Trophoblast cell (in vitro differentiated cells and primary cell): ENCODE results near the gene NWD2.

Experiments
- DNase-seq, 2 donors: peaks; one replicate each; pipeline ENCODE4 v3.0.0-alpha.2; 2016
- H2AFZ ChIP-seq: 2 replicates; pipeline ENCODE4 v1.6.1; 2013; ENCODE audit warnings: low read length, moderate library complexity, mild to moderate bottlenecking; ENCODE audit not compliant: insufficient read depth, poor library complexity
- H2AK5ac ChIP-seq: 2 replicates; pipeline ENCODE4 v1.6.1; 2013; ENCODE audit warnings: mild to moderate bottlenecking, low read length
- H2BK120ac ChIP-seq: 2 replicates; pipeline ENCODE4 v1.6.1; 2013; ENCODE audit warnings: low read length, mild to moderate bottlenecking, moderate library complexity; ENCODE audit not compliant: insufficient read depth, poor library complexity
- H2BK12ac ChIP-seq: 2 replicates; pipeline ENCODE4 v1.6.1; 2013; ENCODE audit warnings: mild to moderate bottlenecking, low read length, moderate library complexity
- H2BK5ac ChIP-seq: 2 replicates; pipeline ENCODE4 v1.6.1; 2013; ENCODE audit warnings: low read length, low read depth, moderate library complexity, mild to moderate bottlenecking; ENCODE audit not compliant: poor library complexity
- H3K14ac ChIP-seq: 2 replicates; pipeline ENCODE4 v1.6.1; 2013; ENCODE audit warnings: mild to moderate bottlenecking, low read length
- H3K18ac ChIP-seq: 2 replicates; pipeline ENCODE4 v1.6.1; 2013; ENCODE audit warnings: mild to moderate bottlenecking, low read length
- H3K23ac ChIP-seq: 2 replicates; pipeline ENCODE4 v1.6.1; 2013; ENCODE audit warnings: low read length
- H3K27ac ChIP-seq: 2 replicates; pipeline ENCODE4 v1.5.1; 2013; ENCODE audit warnings: low read depth, mild to moderate bottlenecking, inconsistent platforms, low read length, moderate library complexity
- H3K27me3 ChIP-seq: 2 replicates; pipeline ENCODE4 v1.6.1; 2013; ENCODE audit warnings: inconsistent platforms, mild to moderate bottlenecking, low read length, moderate library complexity; ENCODE audit not compliant: insufficient read depth
- H3K36me3 ChIP-seq, 2 experiments: 1 replicate in 1 of 2; 2 replicates in 1 of 2; pipeline ENCODE4 v1.6.1; 2013; ENCODE audit warnings: low read length in 2 of 2, mild to moderate bottlenecking in 2 of 2, moderate library complexity in 1 of 2; ENCODE audit not compliant: insufficient read depth in 2 of 2, control insufficient read depth in 1 of 2
- H3K4ac ChIP-seq: 2 replicates; pipeline ENCODE4 v1.6.1; 2013; ENCODE audit warnings: low read depth, mild to moderate bottlenecking, low read length, moderate library complexity
- H3K4me1 ChIP-seq, 2 experiments: 1 replicate in 1 of 2; 2 replicates in 1 of 2; pipeline ENCODE4 v1.6.1; 2013; ENCODE audit warnings: low read length in 2 of 2, mild to moderate bottlenecking in 2 of 2, moderate library complexity in 1 of 2; ENCODE audit not compliant: insufficient read depth in 2 of 2, control insufficient read depth in 1 of 2
- H3K4me2 ChIP-seq: 2 replicates; pipeline ENCODE4 v1.6.1; 2013; ENCODE audit warnings: inconsistent platforms, mild to moderate bottlenecking, low read length, moderate library complexity
- H3K4me3 ChIP-seq: 2 replicates; pipeline ENCODE4 v1.5.1; 2013; ENCODE audit warnings: mild to moderate bottlenecking, low read depth, low read length, inconsistent platforms
- H3K79me1 ChIP-seq: one replicate; pipeline ENCODE4 v1.6.1; 2013; ENCODE audit warnings: low read length
- H3K79me2 ChIP-seq: 2 replicates; pipeline ENCODE4 v1.6.1; 2013; ENCODE audit warnings: low read length, mild to moderate bottlenecking; ENCODE audit not compliant: control insufficient read depth, insufficient read depth, poor library complexity
- H3K9ac ChIP-seq: 2 replicates; pipeline ENCODE4 v1.6.1; 2013; ENCODE audit warnings: mild to moderate bottlenecking, low read length
- H3K9me3 ChIP-seq: 2 replicates; pipeline ENCODE4 v1.6.1; 2013; ENCODE audit warnings: low read depth, mild to moderate bottlenecking, control low read depth, inconsistent platforms, low read length; ENCODE audit not compliant: insufficient read depth
- H4K12ac ChIP-seq: 2 replicates; pipeline ENCODE4 v1.6.1; 2013; ENCODE audit warnings: low read depth, mild to moderate bottlenecking, low read length, moderate library complexity
- H4K8ac ChIP-seq: 2 replicates; pipeline ENCODE4 v1.6.1; 2013; ENCODE audit warnings: low read depth, mild to moderate bottlenecking, low read length, moderate library complexity
- H4K91ac ChIP-seq: one replicate; pipeline ENCODE4 v1.6.1; 2013; ENCODE audit warnings: low read depth, mild to moderate bottlenecking, low read length, moderate library complexity
- WGBS: extraction: QIAGEN DNeasy Blood & Tissue Kit; methylation state at CpG from one replicate; pipeline ENCODE4 v1.1.7; 2013; ENCODE audit warnings: missing lambda C conversion rate; ENCODE audit not compliant: insufficient read length, insufficient coverage; ENCODE audit errors: extremely low coverage; 5-methylcytosine and 5-hydroxymethylcytosine counted together

NWD2 gene

GRCh38 chr4:37385424-37385823 is 140.9 kb downstream of the NWD2 start:
- Histone ChIP-seq H3K4me3 (no peak overlapping the region), H3K36me3 (no peaks in the 10 kb centered on the region), H4K8ac (no peak overlapping the region), H2AK5ac (no peak overlapping the region), H3K27me3 (no peaks in the 10 kb centered on the region), H3K27ac (no peak overlapping the region), H2BK5ac (no peak overlapping the region), H2BK12ac (no peak overlapping the region), H3K4me1 (no peaks in the 10 kb centered on the region), H3K4ac (no peak overlapping the region), H4K12ac (no peak overlapping the region), H3K14ac (no peak overlapping the region), H3K9me3 (no peaks in the 10 kb centered on the region), H2AFZ (no peak overlapping the region), H3K23ac (no peak overlapping the region), H3K79me2 (no peaks in the 10 kb centered on the region), H3K9ac (no peak overlapping the region), H4K91ac (no peak overlapping the region), H3K79me1 (no peaks in the 10 kb centered on the region), H3K4me2 (no peak overlapping the region), H2BK120ac (no peak overlapping the region), H3K18ac (no peak overlapping the region)
- no CpG with 5 or more reads among the region's 2 CpGs for WGBS
- DNase-seq: no peak

- WGBS: no CpG with 5 or more reads among the region's 4 CpGs
- Histone ChIP-seq H2AFZ (no peak overlapping the region), H3K4me1 (peaks cover 3 to 5% of the 10 kb centered on the region in 2 experiments), H3K23ac (no peak overlapping the region), H3K36me3 (no peaks in the 10 kb centered on the region), H4K12ac (no peak overlapping the region), H3K27me3 (no peaks in the 10 kb centered on the region), H3K4ac (no peak overlapping the region), H3K4me3 (no peak overlapping the region), H3K9me3 (no peaks in the 10 kb centered on the region), H4K91ac (no peak overlapping the region), H3K18ac (no peak overlapping the region), H4K8ac (no peak overlapping the region), H3K79me2 (no peaks in the 10 kb centered on the region), H3K27ac (no peak overlapping the region), H3K4me2 (no peak overlapping the region), H3K9ac (no peak overlapping the region), H3K14ac (no peak overlapping the region), H3K79me1 (no peaks in the 10 kb centered on the region), H2AK5ac (no peak overlapping the region), H2BK120ac (no peak overlapping the region), H2BK12ac (no peak overlapping the region), H2BK5ac (no peak overlapping the region)
- DNase-seq: no peak
Observed at GRCh38 chr4:37388681-37389365, 144.3 kb downstream of the NWD2 start.

GRCh38 chr4:37389366-37389765 is 144.8 kb downstream of the NWD2 start:
- Histone ChIP-seq H3K4me2 (no peak overlapping the region), H3K27me3 (no peaks in the 10 kb centered on the region), H3K36me3 (no peaks in the 10 kb centered on the region), H4K12ac (no peak overlapping the region), H2BK5ac (no peak overlapping the region), H3K14ac (no peak overlapping the region), H2BK120ac (no peak overlapping the region), H4K8ac (no peak overlapping the region), H2AFZ (no peak overlapping the region), H3K27ac (no peak overlapping the region), H4K91ac (no peak overlapping the region), H3K23ac (no peak overlapping the region), H3K9me3 (no peaks in the 10 kb centered on the region), H2BK12ac (no peak overlapping the region), H3K4ac (no peak overlapping the region), H3K18ac (no peak overlapping the region), H3K4me1 (peaks cover 3 to 5% of the 10 kb centered on the region in 2 experiments), H3K9ac (no peak overlapping the region), H2AK5ac (no peak overlapping the region), H3K79me1 (no peaks in the 10 kb centered on the region), H3K4me3 (peak overlapping the region; percentile 25), H3K79me2 (no peaks in the 10 kb centered on the region)
- no peak for DNase-seq
- WGBS: no CpG with 5 or more reads among the region's 7 CpGs

GRCh38 chr4:37389967-37390580 is 145.5 kb downstream of the NWD2 start:
- Histone ChIP-seq H2BK5ac (no peak overlapping the region), H3K27me3 (no peaks in the 10 kb centered on the region), H3K79me1 (no peaks in the 10 kb centered on the region), H3K18ac (no peak overlapping the region), H3K9ac (no peak overlapping the region), H3K36me3 (no peaks in the 10 kb centered on the region), H3K27ac (no peak overlapping the region), H2AK5ac (no peak overlapping the region), H3K14ac (no peak overlapping the region), H3K9me3 (no peaks in the 10 kb centered on the region), H4K91ac (no peak overlapping the region), H2BK12ac (no peak overlapping the region), H3K23ac (no peak overlapping the region), H3K79me2 (no peaks in the 10 kb centered on the region), H4K12ac (no peak overlapping the region), H3K4me2 (no peak overlapping the region), H3K4ac (no peak overlapping the region), H4K8ac (no peak overlapping the region), H2AFZ (no peak overlapping the region), H3K4me3 (no peak overlapping the region), H3K4me1 (peaks cover 3 to 5% of the 10 kb centered on the region in 2 experiments), H2BK120ac (no peak overlapping the region)
- no CpG with 5 or more reads among the region's 7 CpGs for WGBS
- DNase-seq: peak; percentile 56 to 90
